K562 (cell line): ENCODE measurements around the gene FTH1. TPM values are rescaled to one million over a fixed set of nuclear protein-coding genes. Genes with fewer than 3 reads are reported as not detected.

ENCODE experiments used
- ATAC-seq: fragments of 200-7000 bp; cut with Tn5 transposase; 3 replicates; pipeline ENCODE4 v1.9.1; 2020; ENCODE audit warnings: moderate library complexity
- BruUV-seq: library from RNA; stranded (reverse); fragments of 400-500 nt; replicated peaks from 2 replicates; lab custom pipeline; 2021; lab: Mats Ljungman, UMichigan
- CTCF ChIA-PET: fragments of 300-600 bp; formaldehyde crosslinking; extraction: SDS; loops from one replicate; lab custom pipeline; 2021; ENCODE audit warnings: low intra/inter-chr PET ratio; lab: Yijun Ruan, JAX
- POLR2A ChIA-PET: fragments of 300-600, 350-650 bp; sonication (Branson Sonifier 250); formaldehyde crosslinking; extraction: SDS; loops from one replicate; lab custom pipeline; 2021; ENCODE audit warnings: antibody characterized with exemption, inconsistent platforms; lab: Yijun Ruan, JAX
- DNase-seq, 4 experiments: peaks; one replicate each; pipeline versions ENCODE4 v3.0.0 to v3.0.0-alpha.2; 2011 to 2018; ENCODE audit warnings: low spot score in 3 of 4, mixed read lengths in 3 of 4; ENCODE audit errors: extremely low read depth in 1 of 4
- FAIRE-seq: peaks from 2 replicates; lab custom pipeline; 2011; peaks lifted over from hg19 to GRCh38; lab: Jason Lieb, UNC
- H2AFZ ChIP-seq: 2 replicates; pipeline ENCODE4 v1.6.0; 2011; ENCODE audit warnings: low read depth, low read length, control low read depth, inconsistent platforms
- H3K27ac ChIP-seq: fragments of 200-600 bp; 3 replicates; pipeline ENCODE4 v1.8.0; 2011; ENCODE audit warnings: low read depth, mild to moderate bottlenecking, control low read depth, inconsistent platforms, low read length, moderate library complexity, mixed read lengths; ENCODE audit errors: extremely low read depth
- H3K27me3 ChIP-seq, 2 experiments: fragments of 300-600 bp in 1 of 2; 2 replicates in 1 of 2; 3 replicates in 1 of 2; pipeline versions ENCODE4 v1.6.0 to v1.8.0; 2011; ENCODE audit warnings: inconsistent platforms in 2 of 2, low read length in 2 of 2, mild to moderate bottlenecking in 1 of 2, mixed read lengths in 1 of 2, moderate library complexity in 1 of 2; ENCODE audit not compliant: control insufficient read depth in 2 of 2, insufficient read depth in 2 of 2
- H3K36me3 ChIP-seq: fragments of 300-600 bp; 3 replicates; pipeline ENCODE4 v1.8.0; 2011; ENCODE audit warnings: mild to moderate bottlenecking, low read length, inconsistent platforms; ENCODE audit not compliant: control insufficient read depth, insufficient read depth
- H3K4me1 ChIP-seq, 2 experiments: fragments of 200-600 bp in 1 of 2; replicated peaks in 1 of 2; 2 replicates in 1 of 2; 3 replicates in 1 of 2; pipeline versions ENCODE4 v1.5.1 to v1.8.0; 2011; ENCODE audit warnings: inconsistent platforms in 2 of 2, low read length in 2 of 2, mild to moderate bottlenecking in 1 of 2, mixed read lengths in 1 of 2, moderate library complexity in 1 of 2; ENCODE audit not compliant: control insufficient read depth in 2 of 2, insufficient read depth in 2 of 2
- H3K4me2 ChIP-seq: 2 replicates; pipeline ENCODE4 v1.6.1; 2011; ENCODE audit warnings: low read length, control low read depth, inconsistent platforms, mixed read lengths; ENCODE audit not compliant: insufficient read depth
- H3K4me3 ChIP-seq: fragments of 200-600 bp; sonication (generic), shearing (Covaris generic); 2 replicates; pipeline ENCODE4 v1.5.1; 2016; ENCODE audit warnings: control low read depth, inconsistent platforms
- H3K79me2 ChIP-seq: fragments of 200-600 bp; 3 replicates; pipeline ENCODE4 v1.8.0; 2011; ENCODE audit warnings: low read length, inconsistent platforms; ENCODE audit not compliant: control insufficient read depth, insufficient read depth
- H3K9ac ChIP-seq, 2 experiments: 2 replicates each; pipeline versions ENCODE4 v1.6.0 to v1.6.1; 2011; ENCODE audit warnings: low read depth in 2 of 2, low read length in 2 of 2, control low read depth in 1 of 2, inconsistent platforms in 1 of 2, mild to moderate bottlenecking in 1 of 2, mixed read lengths in 1 of 2; ENCODE audit not compliant: insufficient read depth in 1 of 2
- H3K9me1 ChIP-seq: one replicate; pipeline ENCODE4 v1.6.0; 2011; ENCODE audit warnings: inconsistent platforms, mild to moderate bottlenecking, low read length, moderate library complexity; ENCODE audit not compliant: control insufficient read depth, insufficient read depth
- H3K9me3 ChIP-seq: replicated peaks from 2 replicates; pipeline ENCODE4 v1.5.1; 2011; ENCODE audit warnings: low read depth, low read length, inconsistent platforms; ENCODE audit not compliant: control insufficient read depth, insufficient read depth
- H4K20me1 ChIP-seq: replicated peaks from 2 replicates; pipeline ENCODE4 v1.6.1; 2011; ENCODE audit warnings: low read length, inconsistent platforms, mixed read lengths; ENCODE audit not compliant: control insufficient read depth, insufficient read depth
- ADNP ChIP-seq: fragments of 200-800 bp; sonication (Bioruptor generic); IDR thresholded peaks from 2 replicates; pipeline ENCODE4 v1.6.1; 2016; ENCODE audit warnings: missing genetic modification characterization, missing compliant biosample characterization
- BRF2 ChIP-seq: IDR thresholded peaks from 3 replicates; pipeline ENCODE4 v1.6.1; 2011; ENCODE audit warnings: borderline replicate concordance, mild to moderate bottlenecking; ENCODE audit not compliant: insufficient read length, insufficient read depth
- CBX1 ChIP-seq: sonication (generic); IDR thresholded peaks from 2 replicates; pipeline ENCODE4 v1.6.1; 2016; ENCODE audit warnings: antibody characterized with exemption, low read depth, mild to moderate bottlenecking
- FOXK1 ChIP-seq: sonication (generic); formaldehyde crosslinking; IDR thresholded peaks from 2 replicates; pipeline ENCODE4 v1.8.0; 2022; ENCODE audit warnings: missing genetic modification reagents, mild to moderate bottlenecking, borderline replicate concordance
- HMGXB4 ChIP-seq: sonication (generic); formaldehyde crosslinking; IDR thresholded peaks from 2 replicates; pipeline ENCODE4 v1.8.1; 2023; ENCODE audit warnings: mild to moderate bottlenecking, missing genetic modification reagents
- KDM1A ChIP-seq, 2 experiments: fragments of 450-650 bp; IDR thresholded peaks; 2 replicates each; pipeline ENCODE4 v1.6.1; 2016; ENCODE audit warnings: mild to moderate bottlenecking in 2 of 2
- MIER1 ChIP-seq: fragments of 450-650 bp; IDR thresholded peaks from 2 replicates; pipeline ENCODE4 v1.6.1; 2016; ENCODE audit warnings: antibody characterized with exemption, mild to moderate bottlenecking, low read depth
- NR2F6 ChIP-seq: fragments of 450-650 bp; formaldehyde crosslinking; IDR thresholded peaks from 2 replicates; pipeline ENCODE4 v1.4.0; 2020; ENCODE audit warnings: mild to moderate bottlenecking
- POLR2G ChIP-seq: fragments of 200-400 bp; formaldehyde crosslinking; IDR thresholded peaks from 2 replicates; pipeline ENCODE4 v1.6.1; 2017; ENCODE audit warnings: low read depth, mild to moderate bottlenecking, antibody characterized with exemption, low read length, moderate library complexity
- TFE3 ChIP-seq: fragments of 450-650 bp; formaldehyde crosslinking; IDR thresholded peaks from 2 replicates; pipeline ENCODE4 v1.4.0; 2020; ENCODE audit warnings: mild to moderate bottlenecking, mixed read lengths
- WGBS: fragments of 100-300 bp; shearing (Covaris generic); methylation state at CpG from one replicate; pipeline ENCODE4 v1.1.6; 2016; ENCODE audit warnings: low coverage, mixed read lengths; ENCODE audit not compliant: insufficient coverage; ENCODE audit errors: missing lambda C conversion rate; 5-methylcytosine and 5-hydroxymethylcytosine counted together
- in situ Hi-C: fragments of 300-500 bp; cut with MboI; formaldehyde crosslinking; loops from 4 replicates; pipeline ENCODE4 v1.15.0; 2018; ENCODE audit warnings: inconsistent platforms, mixed read lengths
- intact Hi-C: fragments of 100-400 bp; cut with micrococcal nuclease; formaldehyde crosslinking; loops from 2 replicates; pipeline ENCODE4 v1.14.2; 2022
- polyA plus RNA-seq, 8 experiments: library from polyadenylated mRNA; depleted of rRNA in 4 of 8; stranded (reverse) in 5 of 8; unstranded in 3 of 8; fragments of >200 nt; fragmentation: Nextera tagmentation in 2 of 8; fragmentation: Illumina TruSeq in 1 of 8; extraction: Ambion mirVana in 2 of 8; extraction: Trizol in 1 of 8; gene quantifications; 2 replicates each; pipeline versions ENCODE4 v1.2.1 to v1.2.3, GENCODE V29; 2011 to 2014; ENCODE audit warnings: inconsistent platforms in 1 of 8, missing spikeins in 1 of 8
- total RNA-seq, 7 experiments: library from RNA; depleted of rRNA in 6 of 7; stranded (reverse); fragments of >200 nt in 6 of 7; fragmentation: Illumina TruSeq in 2 of 7; extraction: Trizol in 2 of 7; gene quantifications; 2 replicates each; pipeline versions ENCODE4 v1.2.1 to v1.2.3, GENCODE V29; 2011 to 2021; ENCODE audit warnings: low replicate concordance in 1 of 7

Gene FTH1
- total and polyA plus RNA-seq, 9 of the 15 experiments (the other 6 are each of a cell fraction or from before 2014, with no cell fraction given): 370 to 3,146 (median 802) TPM

GRCh38 chr11:61960532-61960931 lies 6.9 kb downstream of the FTH1 start:
- TF ChIP-seq TFE3 (CRISPR knock-in tag) (no peak), FOXK1 (CRISPR knock-in tag) (no peak)
- TF ChIP-seq, all 486 proteins: peak for 0
- CTCF ChIA-PET: no interaction called here
- 45% methylated on average over 3 of the region's 3 CpGs for WGBS
- H3K79me2 ChIP-seq: peaks cover 22% of the 10 kb centered on the region
- POLR2A ChIA-PET: interaction anchor here (0.6 to 11.8 kb wide), 8 partner anchors 11 to 244 kb away, joined by 3 to 327 read pairs (median 4); partner anchors contain the start of gene BEST1
- intact Hi-C loops (no loop called here), in situ Hi-C loops (no loop called here)
- FAIRE-seq (no peak), DNase-seq (peak in 1 of 4 experiments; percentile 4), ATAC-seq (no peak)
- no peak overlapping the region for H2AFZ ChIP-seq
- H3K4me3 ChIP-seq: no peak overlapping the region
- H3K9me1 ChIP-seq: peaks cover 6% of the 10 kb centered on the region
- H3K4me2 ChIP-seq: no peak overlapping the region
- peaks cover 38 to 45% of the 10 kb centered on the region in 2 experiments for H3K4me1 ChIP-seq
- no peak overlapping the region for H3K27ac ChIP-seq
- no peaks in the 10 kb centered on the region for H3K27me3 ChIP-seq
- H3K9ac ChIP-seq: no peak overlapping the region; a peak in 1 of 4 replicates
- peaks cover 29% of the 10 kb centered on the region for H4K20me1 ChIP-seq
- no peaks in the 10 kb centered on the region for H3K9me3 ChIP-seq
- no TSS peak for BruUV-seq
- peaks cover 26% of the 10 kb centered on the region for H3K36me3 ChIP-seq

GRCh38 chr11:61959678-61960077 lies 7.8 kb downstream of the FTH1 start:
- POLR2A ChIA-PET: interaction anchor here (11.8 kb wide), 1 partner anchor 11 kb away, joined by 327 read pairs; the partner anchor contains the start of gene BEST1
- H3K4me1 ChIP-seq: peaks cover 47% of the 10 kb centered on the region in 2 experiments
- TF ChIP-seq HMGXB4 (CRISPR knock-in tag) (no peak), CBX1 (peak; percentile 64; the same call in 1 of the 2 replicates), NR2F6 (no peak), ADNP (tag) (peak; percentile 66; the same call in 1 of the 2 replicates), POLR2G (0 out of 2 replicates have a peak, but pooled peaks have one; percentile 24), MIER1 (no peak), BRF2 (no peak), KDM1A (IDR thresholded peaks at IDR 0.05) (peak; percentile 41 to 63; a peak in 2 of 4 replicates)

More at GRCh38 chr11:61959678-61960077, 7.8 kb downstream of the FTH1 start:
- WGBS: 86% methylated on average over 6 of the region's 6 CpGs
- no peak overlapping the region; a peak in 1 of 4 replicates for H3K9ac ChIP-seq
- intact Hi-C loops (no loop called here), in situ Hi-C loops (no loop called here)
- CTCF ChIA-PET: no interaction called here
- BruUV-seq: no TSS peak
- no peaks in the 10 kb centered on the region for H3K9me3 ChIP-seq
- no peak overlapping the region for H2AFZ ChIP-seq
- DNase-seq: peak in 1 of 4 experiments; percentile 3
- peaks cover 20% of the 10 kb centered on the region for H4K20me1 ChIP-seq
- H3K4me2 ChIP-seq: no peak overlapping the region
- peaks cover 17% of the 10 kb centered on the region for H3K36me3 ChIP-seq
- peaks cover 6% of the 10 kb centered on the region for H3K9me1 ChIP-seq
- peaks cover 14% of the 10 kb centered on the region for H3K79me2 ChIP-seq
- ATAC-seq: no peak
- H3K4me3 ChIP-seq: no peak overlapping the region
- H3K27ac ChIP-seq: no peak overlapping the region
- FAIRE-seq: no peak
- H3K27me3 ChIP-seq: no peaks in the 10 kb centered on the region
